ENCODE data around the gene TTC21A.

DNA sequence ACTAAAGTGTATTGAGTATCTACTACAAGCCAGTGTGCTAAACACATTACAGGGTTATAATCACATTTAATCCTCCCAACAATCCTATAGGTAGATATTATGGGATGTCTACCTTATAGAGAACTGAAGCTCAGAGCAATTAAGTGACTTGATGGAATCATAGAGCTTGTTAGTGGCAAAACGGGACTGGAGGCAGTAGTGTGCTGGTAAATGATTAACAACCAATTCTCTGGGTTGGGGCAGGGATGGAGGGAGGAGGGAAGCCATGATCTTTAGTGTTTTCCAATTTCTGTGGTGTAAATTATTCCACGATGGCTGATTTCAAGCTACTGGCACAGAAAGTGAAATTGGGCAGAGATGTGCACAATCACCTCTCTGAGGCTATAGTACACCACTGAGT, 64.4 kb downstream of the TTC21A start:
- TF ChIP-seq CTCF (IDR thresholded peaks at IDR 0.05) (no peak), POLR2A (IDR thresholded peaks at IDR 0.05) (no peak)
